ENCODE measurements around the gene SMYD3.

DNA sequence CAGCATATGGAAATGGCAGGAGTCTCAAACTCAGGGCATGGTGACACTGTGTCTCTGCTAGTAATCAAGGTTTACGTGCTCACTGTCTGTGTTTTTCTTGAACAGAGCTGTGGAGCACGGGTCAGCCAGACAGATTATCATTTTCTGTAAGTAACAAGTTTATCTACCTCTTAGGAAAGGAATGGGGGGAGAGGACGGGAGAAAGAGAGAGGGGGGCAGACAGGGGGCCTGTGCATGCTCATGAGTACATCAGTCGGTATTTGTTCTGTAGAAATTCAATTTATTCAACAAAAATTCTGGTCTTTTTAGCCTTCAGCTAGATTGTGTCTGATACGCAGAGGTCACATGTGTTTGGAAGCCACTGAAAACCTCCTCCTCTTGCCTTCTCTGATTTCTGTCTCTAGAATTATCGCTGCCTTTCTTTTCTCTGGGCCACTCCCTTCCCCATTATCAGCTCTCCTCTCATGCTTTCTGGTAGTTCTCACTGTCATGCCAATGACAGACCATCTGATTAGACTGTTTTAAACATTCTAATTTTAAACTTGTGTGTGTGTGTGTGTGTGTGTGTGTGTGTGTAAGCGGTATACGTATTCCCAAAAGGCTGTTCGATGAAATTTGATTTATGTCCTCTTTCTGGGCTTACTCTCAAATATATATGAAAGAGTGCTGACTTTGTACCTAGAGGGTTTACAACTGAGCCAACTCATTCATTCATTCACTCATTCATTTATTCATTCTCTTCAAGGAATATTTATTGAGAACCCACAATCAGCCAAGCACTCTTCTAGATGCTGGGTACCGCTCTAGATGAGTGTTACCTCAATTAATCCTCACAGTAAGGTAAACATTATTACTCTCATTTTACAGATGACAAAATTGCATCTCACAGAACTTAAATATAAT is 715.4 kb downstream of the SMYD3 start:
- TF ChIP-seq, protein P1, sequence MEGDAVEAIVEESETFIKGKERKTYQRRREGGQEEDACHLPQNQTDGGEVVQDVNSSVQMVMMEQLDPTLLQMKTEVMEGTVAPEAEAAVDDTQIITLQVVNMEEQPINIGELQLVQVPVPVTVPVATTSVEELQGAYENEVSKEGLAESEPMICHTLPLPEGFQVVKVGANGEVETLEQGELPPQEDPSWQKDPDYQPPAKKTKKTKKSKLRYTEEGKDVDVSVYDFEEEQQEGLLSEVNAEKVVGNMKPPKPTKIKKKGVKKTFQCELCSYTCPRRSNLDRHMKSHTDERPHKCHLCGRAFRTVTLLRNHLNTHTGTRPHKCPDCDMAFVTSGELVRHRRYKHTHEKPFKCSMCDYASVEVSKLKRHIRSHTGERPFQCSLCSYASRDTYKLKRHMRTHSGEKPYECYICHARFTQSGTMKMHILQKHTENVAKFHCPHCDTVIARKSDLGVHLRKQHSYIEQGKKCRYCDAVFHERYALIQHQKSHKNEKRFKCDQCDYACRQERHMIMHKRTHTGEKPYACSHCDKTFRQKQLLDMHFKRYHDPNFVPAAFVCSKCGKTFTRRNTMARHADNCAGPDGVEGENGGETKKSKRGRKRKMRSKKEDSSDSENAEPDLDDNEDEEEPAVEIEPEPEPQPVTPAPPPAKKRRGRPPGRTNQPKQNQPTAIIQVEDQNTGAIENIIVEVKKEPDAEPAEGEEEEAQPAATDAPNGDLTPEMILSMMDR (IDR thresholded peaks at IDR 0.05), result no peak
- no peak for TF ChIP-seq POLR2A (IDR thresholded peaks at IDR 0.05)
